ENCODE data around the gene REEP6. TPM values are rescaled to one million over a fixed set of nuclear protein-coding genes. Genes with fewer than 3 reads are reported as not detected.

REEP6 gene
- total RNA-seq, 1 donor from 2014 or later, result 16.6 TPM

- Mint-ChIP-seq H3K36me3 (ENCODE audit: insufficient read depth) (peaks cover 3% of the 10 kb centered on the region), H3K9me3 (ENCODE audit: low read depth) (no peaks in the 10 kb centered on the region), H3K27ac (no peak overlapping the region), H3K4me3 (ENCODE audit: low read depth) (no peak overlapping the region), H3K27me3 (no peaks in the 10 kb centered on the region), H3K4me1 (ENCODE audit: low read depth) (peaks cover 6% of the 10 kb centered on the region)
- no peak for DNase-seq (ENCODE audit: low spot score, unreplicated experiment)
- TF ChIP-seq CTCF (IDR thresholded peaks at IDR 0.05; ENCODE audit: unreplicated experiment), result no peak
Measured at GRCh38 chr19:1482361-1483130, 8.4 kb upstream of the REEP6 start.

- Mint-ChIP-seq H3K36me3 (ENCODE audit: insufficient read depth) (peaks cover 3% of the 10 kb centered on the region), H3K9me3 (ENCODE audit: low read depth) (no peaks in the 10 kb centered on the region), H3K4me3 (ENCODE audit: low read depth) (no peak overlapping the region), H3K27ac (no peak overlapping the region), H3K4me1 (ENCODE audit: low read depth) (peaks cover 4% of the 10 kb centered on the region), H3K27me3 (no peaks in the 10 kb centered on the region)
- DNase-seq (ENCODE audit: low spot score, unreplicated experiment), result no peak
- no peak for TF ChIP-seq CTCF (IDR thresholded peaks at IDR 0.05; ENCODE audit: unreplicated experiment)
Measured at GRCh38 chr19:1483131-1483978, 7.6 kb upstream of the REEP6 start.

GRCh38 chr19:1483979-1484428 lies 7.0 kb upstream of the REEP6 start:
- DNase-seq (ENCODE audit: low spot score, unreplicated experiment), result no peak
- no peak overlapping the region for H3K4me3 Mint-ChIP-seq (ENCODE audit: low read depth)

GRCh38 chr19:1486720-1487575 lies 4.0 kb upstream of the REEP6 start:
- H3K4me3 Mint-ChIP-seq (ENCODE audit: low read depth), result no peak overlapping the region
- H3K9me3 Mint-ChIP-seq (ENCODE audit: low read depth), result no peaks in the 10 kb centered on the region
- TF ChIP-seq CTCF (IDR thresholded peaks at IDR 0.05; ENCODE audit: unreplicated experiment), result no peak
- H3K27me3 Mint-ChIP-seq, result peaks cover 5% of the 10 kb centered on the region
- H3K4me1 Mint-ChIP-seq (ENCODE audit: low read depth), result peaks cover 9% of the 10 kb centered on the region
- no peak overlapping the region for H3K27ac Mint-ChIP-seq
- no peaks in the 10 kb centered on the region for H3K36me3 Mint-ChIP-seq (ENCODE audit: insufficient read depth)
- no peak for DNase-seq (ENCODE audit: low spot score, unreplicated experiment)

More at GRCh38 chr19:1483979-1484428, 7.0 kb upstream of the REEP6 start:
- H3K4me1 Mint-ChIP-seq (ENCODE audit: low read depth), result peaks cover 3% of the 10 kb centered on the region
- H3K36me3 Mint-ChIP-seq (ENCODE audit: insufficient read depth), result peaks cover 2% of the 10 kb centered on the region
- no peaks in the 10 kb centered on the region for H3K27me3 Mint-ChIP-seq
- no peak for TF ChIP-seq CTCF (IDR thresholded peaks at IDR 0.05; ENCODE audit: unreplicated experiment)
- no peaks in the 10 kb centered on the region for H3K9me3 Mint-ChIP-seq (ENCODE audit: low read depth)
- H3K27ac Mint-ChIP-seq, result no peak overlapping the region
